Tongue (tissue), 2 donors: ENCODE data around the gene PVALB. TPM values are rescaled to one million over a fixed set of nuclear protein-coding genes. Genes with fewer than 3 reads are reported as not detected.
"Not testable (repeated sequence)": the region's sequence is repeated elsewhere in the genome, so short reads cannot be mapped to it uniquely, and the experiment has no call there.

Experiments used
- DNase-seq: peaks from one replicate; pipeline ENCODE4 v3.0.0-alpha.2; 2015
- total RNA-seq: library from RNA; depleted of rRNA; stranded (reverse); fragments of >200 nt; gene quantifications from one replicate; pipeline ENCODE4 v1.2.3, GENCODE V29; 2014

PVALB gene
- total RNA-seq, 1 donor from 2014 or later: 12.5 TPM

GRCh38 chr22:36756746-36757655 is 59.8 kb downstream of the PVALB start:
- no peak for DNase-seq

GRCh38 chr22:36756031-36756430 is 60.8 kb downstream of the PVALB start:
- no peak for DNase-seq

- no peak for DNase-seq
Observed at GRCh38 chr22:36755316-36755715, 61.5 kb downstream of the PVALB start.

- DNase-seq: not testable (repeated sequence)
Observed at GRCh38 chr22:36754881-36755280, 62.0 kb downstream of the PVALB start.

GRCh38 chr22:36753916-36754315 is 62.9 kb downstream of the PVALB start:
- DNase-seq: no peak

GRCh38 chr22:36753120-36753802 is 63.6 kb downstream of the PVALB start:
- DNase-seq: no peak

Other genes starting within 250 kb of the PVALB start
- gene CACNG2, start 113.3 kb downstream of the PVALB start, total RNA-seq: not detected
- gene IFT27, start 40.9 kb downstream of the PVALB start, total RNA-seq: 14.0 TPM
- 5.7 TPM for gene NCF4, start 44.0 kb upstream of the PVALB start, total RNA-seq
- 4.1 TPM for gene CSF2RB, start 96.6 kb upstream of the PVALB start, total RNA-seq
- gene TST, start 202.4 kb upstream of the PVALB start, total RNA-seq: 28.3 TPM
- gene MPST, start 202.7 kb upstream of the PVALB start, total RNA-seq: 57.4 TPM
- gene KCTD17, start 234.7 kb upstream of the PVALB start, total RNA-seq: 22.4 TPM